ENCODE measurements around the gene EPB41L4B.

Gene EPB41L4B

DNA sequence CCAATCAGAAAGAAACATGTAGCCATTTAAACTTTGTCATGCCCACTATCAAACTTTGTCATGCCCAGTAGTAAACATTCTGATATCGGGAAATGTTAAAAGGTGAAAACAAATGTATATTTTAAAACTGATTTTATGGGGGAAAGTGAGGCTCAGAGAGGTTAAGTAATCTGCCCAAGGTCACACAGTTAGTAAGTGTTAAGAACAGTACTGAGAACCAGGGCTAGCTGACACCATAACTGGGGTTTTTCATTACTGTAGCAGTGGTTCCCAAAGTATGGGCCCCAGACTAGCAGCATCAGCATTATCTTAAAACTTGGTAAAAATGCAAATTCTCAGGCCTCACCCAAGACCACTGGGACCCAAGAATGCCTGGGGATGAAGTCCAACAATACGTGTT is 143.9 kb downstream of the EPB41L4B start:
- no peak for DNase-seq (ENCODE audit: low read depth, low spot score)

DNA sequence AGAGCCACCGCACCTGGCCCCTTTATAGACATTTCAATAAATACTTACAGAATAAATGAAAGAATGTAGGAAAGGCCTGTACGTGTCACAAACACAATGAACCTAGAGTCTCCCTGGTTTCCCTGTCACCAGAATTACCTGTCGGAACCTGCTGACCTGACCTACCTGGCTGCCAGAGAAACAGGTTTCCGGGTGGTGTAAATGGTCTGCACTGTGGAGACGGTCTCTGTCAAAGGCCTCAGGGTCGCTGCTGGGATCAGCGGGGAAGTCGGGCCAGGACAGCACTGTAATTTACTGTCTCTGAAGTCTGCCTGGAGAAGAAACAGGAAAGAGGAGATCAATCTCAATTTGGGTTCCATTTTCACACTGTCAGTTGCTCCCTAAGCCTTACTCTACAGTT is 144.5 kb downstream of the EPB41L4B start:
- DNase-seq (ENCODE audit: low read depth, low spot score), result no peak
- H3K27ac ChIP-seq, result no peak overlapping the region

More for the DNA sequence above, 143.9 kb downstream of the EPB41L4B start:
- H3K27ac ChIP-seq, result no peak overlapping the region

DNA sequence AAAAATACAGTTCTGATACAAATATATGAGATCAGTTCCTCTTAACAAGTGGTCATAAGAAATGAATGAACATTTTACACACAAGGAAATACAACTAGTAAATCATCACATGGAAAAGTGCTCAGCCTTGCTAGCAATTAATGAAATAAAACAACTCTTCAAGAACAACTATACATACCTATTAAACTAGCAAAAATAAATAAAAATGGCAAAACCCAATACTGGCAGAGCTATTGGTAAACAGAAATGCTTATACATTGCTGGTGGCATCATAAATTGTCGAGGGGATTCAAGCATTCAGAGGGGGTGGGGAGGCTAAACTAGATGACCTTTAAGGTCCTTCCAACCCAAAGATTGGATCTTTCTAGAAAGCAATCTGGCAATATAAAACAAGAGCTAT is 147.9 kb downstream of the EPB41L4B start:
- no peak overlapping the region for H3K27ac ChIP-seq
- DNase-seq (ENCODE audit: low read depth, low spot score), result no peak

GRCh38 chr9:109171926-109172325 is 148.9 kb downstream of the EPB41L4B start:
- no peak for DNase-seq (ENCODE audit: low read depth, low spot score)
- no peak overlapping the region for H3K27ac ChIP-seq

DNA sequence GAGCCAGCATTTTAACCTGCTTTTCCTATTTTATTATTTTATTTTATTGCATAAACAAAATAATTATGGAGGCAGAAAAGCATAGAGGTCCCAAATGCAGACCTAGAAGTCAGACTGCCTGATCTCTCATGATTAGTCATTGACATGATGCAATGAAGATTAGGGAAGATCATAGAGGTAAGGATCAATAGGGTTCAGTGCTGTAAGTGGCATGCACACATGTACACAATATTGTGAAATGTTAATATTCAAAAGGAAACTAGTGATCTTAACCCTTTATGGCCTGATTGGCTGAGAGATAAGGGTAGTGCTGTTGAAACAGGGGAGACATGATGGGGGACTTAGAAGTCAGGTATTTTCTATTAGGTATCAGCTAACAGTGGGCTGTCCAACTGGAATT is 152.7 kb downstream of the EPB41L4B start:
- no peak overlapping the region for H3K27ac ChIP-seq
- DNase-seq (ENCODE audit: low read depth, low spot score), result no peak

DNA sequence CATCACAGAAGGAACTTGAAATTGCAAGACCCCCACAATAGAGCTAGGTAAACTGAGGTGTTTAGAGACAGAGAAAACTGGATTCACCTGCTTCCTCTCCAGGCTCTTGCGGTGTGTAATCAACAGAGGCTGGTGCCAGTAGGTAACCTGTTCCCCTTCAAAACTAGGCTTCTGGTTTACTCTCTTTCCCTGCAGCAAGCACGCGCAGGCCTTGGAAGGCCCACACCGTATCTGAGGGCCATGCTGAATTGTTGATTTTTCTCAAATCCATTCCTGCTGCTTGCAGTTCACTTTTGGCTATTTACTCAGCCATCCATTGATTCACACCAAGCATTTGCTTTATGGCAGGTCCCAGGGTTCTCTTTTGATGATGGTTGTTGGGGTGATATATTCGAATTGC is 153.1 kb downstream of the EPB41L4B start:
- no peak for DNase-seq (ENCODE audit: low read depth, low spot score)

GRCh38 chr9:109166771-109167601 is 153.9 kb downstream of the EPB41L4B start, which contains the start of gene FRRS1L:
Gene FRRS1L (minus strand): TSS chr9:109167249. CDS start chr9:109167138, 111 bp downstream.
- H3K27ac ChIP-seq, result no peak within 1 kb of the TSS
- DNase-seq (ENCODE audit: low read depth, low spot score), result no peak

More for the DNA sequence above, 153.1 kb downstream of the EPB41L4B start:
- H3K27ac ChIP-seq, result no peak overlapping the region

- no peak for DNase-seq (ENCODE audit: low read depth, low spot score)
- H3K27ac ChIP-seq, result no peak overlapping the region
Observed at GRCh38 chr9:109166171-109166770, 154.6 kb downstream of the EPB41L4B start.

DNA sequence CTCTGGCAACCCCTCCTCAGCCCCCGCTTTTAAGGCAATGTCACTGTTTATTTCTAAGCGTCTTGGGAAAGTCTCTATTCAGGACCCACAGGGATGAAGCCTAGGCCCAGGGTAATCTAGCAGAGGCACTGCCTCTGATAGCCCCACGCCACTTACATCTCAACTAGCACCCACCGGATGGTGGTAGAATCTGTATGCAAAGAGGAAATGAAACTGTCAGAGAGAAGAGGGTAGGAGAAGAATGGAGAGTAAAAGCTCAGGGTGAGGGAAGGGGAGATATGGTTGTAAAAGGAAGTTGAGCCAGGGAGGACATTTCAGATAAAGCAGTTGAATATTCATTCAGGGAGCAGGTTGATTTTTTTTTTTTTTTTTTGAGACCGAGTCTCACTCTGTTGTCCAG is 156.8 kb downstream of the EPB41L4B start:
- DNase-seq (ENCODE audit: low read depth, low spot score), result no peak
- no peak overlapping the region for H3K27ac ChIP-seq

DNA sequence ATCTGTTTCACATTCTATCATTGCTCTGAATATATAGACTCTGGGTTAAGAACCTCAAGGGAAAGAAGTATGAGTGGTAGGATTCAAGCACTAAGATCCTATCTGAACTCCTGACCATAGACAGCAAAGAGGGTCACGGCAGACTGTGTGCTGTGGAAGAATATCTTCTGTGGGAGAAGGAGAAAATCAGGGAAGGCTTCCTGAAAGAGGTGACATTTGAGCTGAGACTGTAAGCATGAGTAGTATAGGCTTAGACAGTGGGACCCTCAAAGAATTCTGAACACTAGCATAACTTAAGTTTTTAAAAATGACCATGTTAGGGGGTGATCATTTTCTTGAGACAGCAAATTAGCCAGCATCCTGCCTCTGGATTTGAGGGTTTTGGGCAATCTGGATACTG is 157.7 kb downstream of the EPB41L4B start:
- no peak for DNase-seq (ENCODE audit: low read depth, low spot score)

GRCh38 chr9:109162677-109163076 is 158.2 kb downstream of the EPB41L4B start:
- no peak overlapping the region for H3K27ac ChIP-seq
- DNase-seq (ENCODE audit: low read depth, low spot score), result no peak

More for the DNA sequence above, 157.7 kb downstream of the EPB41L4B start:
- H3K27ac ChIP-seq, result no peak overlapping the region

DNA sequence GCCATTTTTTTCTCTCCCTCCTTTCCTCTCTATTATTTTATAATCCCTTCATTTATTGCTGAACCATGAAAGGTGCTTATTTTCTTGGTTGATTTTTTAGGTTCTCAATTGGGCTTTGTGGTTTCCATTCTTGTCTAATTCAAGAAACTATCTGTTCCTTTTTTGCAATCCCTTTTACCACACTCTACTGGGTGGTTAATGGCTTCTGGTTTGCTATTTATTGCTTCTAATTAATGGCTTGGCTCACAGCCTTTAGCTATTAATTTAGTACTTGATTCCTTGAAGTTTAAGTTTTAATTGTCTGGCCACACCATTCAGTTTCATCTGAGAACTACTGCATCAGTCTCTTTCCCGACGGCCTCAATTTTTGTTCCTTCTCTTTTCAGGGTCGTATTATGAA is 159.4 kb downstream of the EPB41L4B start:
- H3K27ac ChIP-seq, result no peak overlapping the region
- DNase-seq (ENCODE audit: low read depth, low spot score), result no peak

- no peak overlapping the region for H3K27ac ChIP-seq
- no peak for DNase-seq (ENCODE audit: low read depth, low spot score)
Observed at GRCh38 chr9:109159583-109159982, 161.3 kb downstream of the EPB41L4B start.

DNA sequence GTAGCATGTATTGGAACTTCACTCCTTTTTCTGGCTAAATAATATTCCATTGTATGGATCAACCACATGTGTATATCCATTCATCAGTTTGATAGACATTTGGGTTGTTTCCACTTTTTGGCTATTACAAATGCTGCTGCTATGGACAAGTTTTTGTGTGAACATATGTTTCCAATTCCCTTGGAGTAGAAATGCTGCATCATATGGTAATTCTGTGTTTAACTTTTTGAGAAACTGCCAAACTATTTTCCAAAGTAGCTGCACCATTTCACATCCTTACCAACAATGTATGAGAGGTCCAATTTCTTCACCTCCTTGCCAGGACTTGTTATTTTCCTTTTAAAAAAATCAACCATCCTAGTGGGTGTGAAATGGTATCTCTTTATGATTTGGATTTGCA is 162.2 kb downstream of the EPB41L4B start:
- H3K27ac ChIP-seq, result no peak overlapping the region
- no peak for DNase-seq (ENCODE audit: low read depth, low spot score)

- no peak overlapping the region for H3K27ac ChIP-seq
- DNase-seq (ENCODE audit: low read depth, low spot score), result no peak
Observed at GRCh38 chr9:109156708-109157107, 164.2 kb downstream of the EPB41L4B start.

GRCh38 chr9:109150925-109151545 is 169.8 kb downstream of the EPB41L4B start:
- no peak overlapping the region for H3K27ac ChIP-seq
- no peak for DNase-seq (ENCODE audit: low read depth, low spot score)

- no peak overlapping the region for H3K27ac ChIP-seq
- no peak for DNase-seq (ENCODE audit: low read depth, low spot score)
Observed at GRCh38 chr9:109149722-109150121, 171.1 kb downstream of the EPB41L4B start.

DNA sequence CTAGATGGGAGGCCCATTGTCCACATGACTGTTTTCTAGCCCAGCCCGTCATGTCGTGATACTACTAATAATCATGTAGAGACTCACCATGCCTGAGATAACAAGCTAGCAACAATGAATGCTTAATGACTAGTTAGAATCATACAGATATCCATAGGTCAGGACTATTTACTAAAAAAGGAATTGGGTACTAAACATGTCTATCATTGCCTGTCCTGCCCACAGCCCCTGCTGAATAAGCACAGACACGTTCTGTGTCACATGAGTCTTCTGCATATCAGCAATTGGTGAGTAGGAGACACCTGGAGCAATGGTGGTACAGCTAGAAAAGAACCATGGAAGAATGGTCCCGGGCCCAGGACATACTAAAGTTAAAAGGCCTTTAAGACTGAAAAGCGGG is 171.8 kb downstream of the EPB41L4B start:
- H3K27ac ChIP-seq, result no peak overlapping the region
- no peak for DNase-seq (ENCODE audit: low read depth, low spot score)

DNA sequence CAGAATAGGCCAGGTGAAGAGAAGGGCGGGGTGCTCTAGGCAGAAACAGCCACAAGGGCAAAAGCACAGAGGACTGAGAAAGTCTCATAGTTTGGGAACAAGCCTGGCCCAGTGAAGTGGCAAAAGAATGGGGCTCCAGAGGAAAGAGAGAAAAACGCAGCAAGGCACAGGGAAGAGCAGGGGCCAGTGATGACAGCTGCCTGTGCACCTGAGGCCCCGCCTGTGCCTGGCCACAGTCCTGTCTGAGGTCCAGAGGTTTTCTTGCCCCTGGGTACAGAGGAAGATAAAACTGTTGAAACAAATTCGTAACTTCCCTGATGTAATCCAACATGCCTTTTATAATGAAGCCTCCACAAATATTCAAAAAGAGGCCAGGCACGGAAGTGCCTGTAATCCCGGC is 175.8 kb downstream of the EPB41L4B start:
- H3K27ac ChIP-seq, result no peak overlapping the region
- no peak for DNase-seq (ENCODE audit: low read depth, low spot score)

- no peak overlapping the region for H3K27ac ChIP-seq
- no peak for DNase-seq (ENCODE audit: low read depth, low spot score)
Observed at GRCh38 chr9:109143881-109144562, 176.8 kb downstream of the EPB41L4B start.

GRCh38 chr9:109141375-109141774 is 179.5 kb downstream of the EPB41L4B start:
- no peak overlapping the region for H3K27ac ChIP-seq
- DNase-seq (ENCODE audit: low read depth, low spot score), result no peak

Measured in epithelial cell of prostate (primary cell).